Vagina (tissue), 2 donors: ENCODE results near the gene SPG11. TPM values are rescaled to one million over a fixed set of nuclear protein-coding genes. Genes with fewer than 3 reads are reported as not detected.
A peak's percentile ranks its signal among the peaks of the same experiment; 100 is the strongest.
"Not testable (repeated sequence)": the region's sequence is repeated elsewhere in the genome, so short reads cannot be mapped to it uniquely, and the experiment has no call there.

ENCODE experiments used
- DNase-seq, 2 donors: peaks; one replicate each; pipeline ENCODE4 v3.0.0-alpha.2; 2017; ENCODE audit errors: extremely low spot score in 2 of 2
- H3K27ac ChIP-seq: fragments of 200-600 bp; sonication (generic); one replicate; pipeline ENCODE4 v1.5.1; 2019
- H3K27me3 ChIP-seq: fragments of 200-600 bp; sonication (generic); one replicate; pipeline ENCODE4 v1.5.1; 2019
- H3K36me3 ChIP-seq, 2 donors: fragments of 200-600 bp; sonication (generic); one replicate each; pipeline ENCODE4 v1.5.1; 2017 to 2019
- H3K4me1 ChIP-seq: fragments of 200-600 bp; sonication (generic); one replicate; pipeline ENCODE4 v1.5.1; 2019
- H3K4me3 ChIP-seq, 2 donors: fragments of 200-600 bp; sonication (generic); 1 replicate in 1 of 2; 2 replicates in 1 of 2; pipeline ENCODE4 v1.5.1; 2016 to 2019
- H3K9me3 ChIP-seq: fragments of 200-600 bp; sonication (generic); one replicate; pipeline ENCODE4 v1.5.1; 2019
- CTCF ChIP-seq, 3 experiments: fragments of 450-650 bp in 2 of 3; fragments of 200-600 bp in 1 of 3; sonication (generic) in 1 of 3; IDR thresholded peaks; one replicate each; pipeline ENCODE4 v1.5.1; 2017 to 2019; ENCODE audit warnings: antibody characterized with exemption in 3 of 3, mild to moderate bottlenecking in 2 of 3, moderate library complexity in 2 of 3
- POLR2A ChIP-seq, 2 donors: fragments of 450-650 bp; IDR thresholded peaks; one replicate each; pipeline ENCODE4 v1.6.1; 2017; ENCODE audit warnings: antibody characterized with exemption in 2 of 2, mild to moderate bottlenecking in 2 of 2, moderate library complexity in 2 of 2
- POLR2AphosphoS5 ChIP-seq, 2 donors: sonication (generic); formaldehyde crosslinking; IDR thresholded peaks; one replicate each; pipeline ENCODE4 v1.9.0; 2017; ENCODE audit warnings: antibody characterized with exemption in 2 of 2, mild to moderate bottlenecking in 2 of 2, low read depth in 1 of 2; ENCODE audit not compliant: insufficient read depth in 1 of 2
- intact Hi-C: fragments of 100-400 bp; cut with DNase I; formaldehyde crosslinking; loops from one replicate; pipeline ENCODE4 v1.15.1; 2023
- total RNA-seq: library from RNA; depleted of rRNA; stranded (reverse); fragments of >200 nt; gene quantifications from one replicate; pipeline ENCODE4 v1.2.3, GENCODE V29; 2016

Gene SPG11
- total RNA-seq, 1 donor from 2014 or later = 98.2 TPM

DNA sequence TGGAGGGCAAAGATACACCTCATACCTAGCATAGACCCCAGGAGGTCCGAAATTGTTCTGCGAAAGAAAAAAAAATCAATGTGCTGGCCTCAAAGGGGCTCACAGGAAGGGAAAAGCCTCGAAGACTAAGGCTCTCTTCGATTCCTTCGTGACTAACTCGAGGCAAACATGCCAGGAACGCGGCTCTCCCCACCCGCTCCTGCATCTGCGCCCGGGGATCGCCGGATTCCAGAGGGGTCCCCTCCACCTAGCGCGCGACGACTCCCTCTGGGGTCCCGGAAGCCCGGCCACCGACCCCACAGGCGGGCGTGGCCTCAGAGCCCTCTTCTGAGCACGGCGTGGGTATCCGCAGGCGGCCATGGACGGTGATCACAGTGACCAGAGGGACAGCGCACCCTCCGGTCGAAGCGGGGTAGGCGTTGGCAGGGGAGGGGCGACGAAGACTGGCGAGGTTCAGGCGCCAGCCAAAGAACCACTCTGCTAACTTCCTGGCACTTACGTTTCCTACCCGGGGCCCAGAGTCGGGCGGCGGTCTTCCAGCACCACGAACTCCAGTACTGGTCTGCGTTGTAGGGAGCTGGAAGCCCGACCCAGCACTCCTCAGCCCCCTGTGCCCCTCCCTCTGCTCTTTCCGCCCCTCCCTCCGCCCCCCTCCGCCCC lies 127.0 kb downstream of the SPG11 start:
- Histone ChIP-seq H3K4me3 (peak overlapping the region; percentile 64 to 91), H3K9me3 (no peaks in the 10 kb centered on the region), H3K36me3 (no peaks in the 10 kb centered on the region), H3K27ac (peak overlapping the region; percentile 97), H3K27me3 (no peaks in the 10 kb centered on the region), H3K4me1 (peaks cover 43% of the 10 kb centered on the region)
- DNase-seq = peak in 1 of 2 donors; percentile 96
- TF ChIP-seq POLR2AphosphoS5 (IDR thresholded peaks at IDR 0.05; ENCODE audit: insufficient read depth in 1 of 2, low read depth in 1 of 2) (peak; percentile 44 to 94), CTCF (IDR thresholded peaks at IDR 0.05) (peak in 1 of 3 experiments; percentile 6), POLR2A (IDR thresholded peaks at IDR 0.05) (peak in 1 of 2 donors; percentile 66)
- intact Hi-C loops = no loop called here

GRCh38 chr15:44535523-44536301 lies 127.8 kb downstream of the SPG11 start:
- peaks cover 38% of the 10 kb centered on the region for H3K4me1 ChIP-seq

DNA sequence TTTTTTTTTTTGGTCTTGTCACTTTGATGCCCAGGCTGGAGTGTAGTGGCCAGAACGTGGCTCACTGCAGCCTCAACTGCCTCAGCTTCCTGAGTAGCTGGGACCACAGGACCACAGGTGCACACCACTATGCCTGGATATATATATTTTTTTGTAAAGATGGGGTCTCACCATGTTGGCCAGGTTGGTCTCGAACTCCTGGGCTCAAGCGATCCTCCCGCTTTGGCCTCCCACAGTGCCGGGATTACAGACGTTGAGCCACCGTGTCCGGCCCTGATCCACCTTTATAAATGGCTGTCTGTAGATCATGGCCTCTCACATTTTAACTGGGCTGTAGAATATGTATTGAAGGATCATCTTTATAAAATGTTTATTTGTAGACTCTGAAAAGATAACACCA lies 128.4 kb downstream of the SPG11 start:
- intact Hi-C loops = no loop called here
- Histone ChIP-seq H3K27ac (no peak overlapping the region), H3K4me3 (no peak overlapping the region), H3K9me3 (no peaks in the 10 kb centered on the region), H3K27me3 (no peaks in the 10 kb centered on the region), H3K4me1 (peaks cover 33% of the 10 kb centered on the region), H3K36me3 (no peaks in the 10 kb centered on the region)
- TF ChIP-seq POLR2A (IDR thresholded peaks at IDR 0.05) (no peak), POLR2AphosphoS5 (IDR thresholded peaks at IDR 0.05; ENCODE audit: insufficient read depth in 1 of 2, low read depth in 1 of 2) (no peak), CTCF (IDR thresholded peaks at IDR 0.05) (no peak)
- DNase-seq = no peak

More at GRCh38 chr15:44535523-44536301, 127.8 kb downstream of the SPG11 start:
- Histone ChIP-seq H3K9me3 (no peaks in the 10 kb centered on the region), H3K36me3 (no peaks in the 10 kb centered on the region), H3K4me3 (peak overlapping the region; percentile 64 to 91), H3K27ac (peak overlapping the region; percentile 97), H3K27me3 (no peaks in the 10 kb centered on the region)
- intact Hi-C loops = no loop called here
- TF ChIP-seq POLR2AphosphoS5 (IDR thresholded peaks at IDR 0.05; ENCODE audit: insufficient read depth in 1 of 2, low read depth in 1 of 2) = no peak
- TF ChIP-seq CTCF (IDR thresholded peaks at IDR 0.05) = no peak
- TF ChIP-seq POLR2A (IDR thresholded peaks at IDR 0.05) = no peak
- no peak for DNase-seq

DNA sequence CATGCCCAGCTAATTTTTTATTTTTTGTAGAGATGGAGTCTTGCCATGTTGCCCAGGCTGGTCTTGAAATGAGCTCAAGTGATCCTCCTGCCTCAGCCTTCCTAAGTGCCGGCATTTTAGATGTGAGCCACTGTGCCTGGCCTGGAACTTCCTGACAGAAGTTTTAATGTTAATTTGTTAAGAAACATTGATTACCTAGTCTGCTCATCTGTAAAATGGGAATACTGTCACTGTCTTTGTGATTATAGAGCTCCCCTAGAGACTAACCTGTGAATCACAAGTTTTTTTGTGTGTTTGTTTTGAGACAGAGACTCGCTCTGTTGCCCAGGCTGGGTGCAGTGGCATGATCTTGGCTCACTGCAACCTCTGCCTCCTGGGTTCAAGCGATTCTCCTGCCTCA lies 130.8 kb downstream of the SPG11 start:
- H3K36me3 ChIP-seq = no peaks in the 10 kb centered on the region
- TF ChIP-seq CTCF (IDR thresholded peaks at IDR 0.05) (no peak), POLR2A (IDR thresholded peaks at IDR 0.05) (no peak), POLR2AphosphoS5 (IDR thresholded peaks at IDR 0.05; ENCODE audit: insufficient read depth in 1 of 2, low read depth in 1 of 2) (no peak)
- intact Hi-C loops = no loop called here

DNA sequence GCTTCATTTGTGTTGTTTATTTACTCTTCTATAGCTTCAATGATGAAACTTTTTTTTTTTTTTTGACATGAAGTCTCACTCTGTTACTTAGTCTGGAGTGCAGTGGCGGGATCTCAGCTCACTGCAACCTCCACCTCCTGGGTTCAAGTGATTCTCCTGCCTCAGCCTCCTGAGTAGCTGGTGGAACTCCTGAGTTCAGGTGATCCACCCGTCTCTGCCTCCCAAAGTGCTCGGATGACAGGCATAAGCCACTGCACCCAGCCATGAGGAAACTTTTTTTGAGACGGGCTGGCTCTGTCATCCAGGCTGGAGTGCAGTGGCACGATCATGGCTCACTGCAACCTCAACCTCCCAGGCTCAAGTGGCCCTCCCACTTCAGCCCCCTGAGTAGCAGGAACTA lies 131.2 kb downstream of the SPG11 start:
- H3K36me3 ChIP-seq, H3K27ac ChIP-seq, DNase-seq, intact Hi-C loops, H3K4me3 ChIP-seq, H3K9me3 ChIP-seq, H3K27me3 ChIP-seq: not testable (repeated sequence)
- H3K4me1 ChIP-seq = peaks cover 16% of the 10 kb centered on the region

More for the DNA sequence above, 130.8 kb downstream of the SPG11 start:
- H3K27ac ChIP-seq = no peak overlapping the region
- H3K9me3 ChIP-seq = no peaks in the 10 kb centered on the region
- no peak overlapping the region for H3K4me3 ChIP-seq
- no peaks in the 10 kb centered on the region for H3K27me3 ChIP-seq
- peaks cover 16% of the 10 kb centered on the region for H3K4me1 ChIP-seq
- no peak for DNase-seq
